H9 (cell line): ENCODE data around the gene KNG1. TPM values are rescaled to one million over a fixed set of nuclear protein-coding genes. Genes with fewer than 3 reads are reported as not detected.
"Not testable (repeated sequence)": the region's sequence is repeated elsewhere in the genome, so short reads cannot be mapped to it uniquely, and the experiment has no call there.

ENCODE experiments used
- DNase-seq: peaks from one replicate; pipeline ENCODE4 v3.0.0-alpha.2; 2017
- H2AFZ ChIP-seq: one replicate; pipeline ENCODE4 v1.6.1; 2013; ENCODE audit warnings: mild to moderate bottlenecking, low read length, control low read depth, moderate library complexity
- H2AK5ac ChIP-seq: 2 replicates; pipeline ENCODE4 v1.6.1; 2013; ENCODE audit warnings: low read length, control low read depth, mixed read lengths; ENCODE audit not compliant: insufficient read length
- H2BK120ac ChIP-seq: one replicate; pipeline ENCODE4 v1.6.1; 2013; ENCODE audit warnings: low read depth, mild to moderate bottlenecking, low read length, control low read depth, inconsistent platforms; ENCODE audit not compliant: poor library complexity, severe bottlenecking
- H2BK12ac ChIP-seq: 2 replicates; pipeline ENCODE4 v1.6.1; 2013; ENCODE audit warnings: low read length, control low read depth, mixed read lengths, low read depth; ENCODE audit not compliant: insufficient read length
- H2BK15ac ChIP-seq: 2 replicates; pipeline ENCODE4 v1.6.1; 2013; ENCODE audit warnings: low read depth, low read length, control low read depth
- H2BK20ac ChIP-seq: one replicate; pipeline ENCODE4 v1.6.1; 2013; ENCODE audit warnings: low read depth, mild to moderate bottlenecking, low read length, control low read depth, inconsistent platforms; ENCODE audit not compliant: poor library complexity, severe bottlenecking
- H2BK5ac ChIP-seq: 2 replicates; pipeline ENCODE4 v1.6.1; 2013; ENCODE audit warnings: low read length, control low read depth, mixed read lengths; ENCODE audit not compliant: insufficient read length
- H3K14ac ChIP-seq: 2 replicates; pipeline ENCODE4 v1.6.1; 2013; ENCODE audit warnings: low read length, control low read depth; ENCODE audit not compliant: insufficient read depth
- H3K18ac ChIP-seq: 2 replicates; pipeline ENCODE4 v1.6.1; 2013; ENCODE audit warnings: low read depth, mild to moderate bottlenecking, mixed read lengths, low read length, control low read depth; ENCODE audit not compliant: insufficient read length
- H3K23ac ChIP-seq: 2 replicates; pipeline ENCODE4 v1.6.1; 2013; ENCODE audit warnings: low read length, control low read depth, mixed read lengths, low read depth; ENCODE audit not compliant: insufficient read length
- H3K23me2 ChIP-seq: 2 replicates; pipeline ENCODE4 v1.6.1; 2013; ENCODE audit warnings: low read depth, mild to moderate bottlenecking, mixed read lengths, low read length, control low read depth; ENCODE audit not compliant: insufficient read length, poor library complexity, severe bottlenecking
- H3K27ac ChIP-seq: 2 replicates; pipeline ENCODE4 v1.5.1; 2013; ENCODE audit warnings: low read length, control low read depth, mixed read lengths, low read depth; ENCODE audit not compliant: insufficient read length
- H3K27me3 ChIP-seq: 2 replicates; pipeline ENCODE4 v1.6.1; 2013; ENCODE audit warnings: low read length, control low read depth, inconsistent platforms; ENCODE audit not compliant: insufficient read depth
- H3K4ac ChIP-seq: 2 replicates; pipeline ENCODE4 v1.6.1; 2013; ENCODE audit warnings: low read depth, mild to moderate bottlenecking, control low read depth, inconsistent platforms, low read length, moderate library complexity
- H3K4me1 ChIP-seq: 2 replicates; pipeline ENCODE4 v1.6.1; 2013; ENCODE audit warnings: low read length, control low read depth, inconsistent platforms; ENCODE audit not compliant: insufficient read depth
- H3K4me2 ChIP-seq: 2 replicates; pipeline ENCODE4 v1.6.1; 2013; ENCODE audit warnings: low read length, control low read depth, mixed read lengths; ENCODE audit not compliant: insufficient read length, insufficient read depth
- H3K56ac ChIP-seq: 2 replicates; pipeline ENCODE4 v1.6.1; 2013; ENCODE audit warnings: low read depth, mild to moderate bottlenecking, mixed read lengths, low read length, control low read depth; ENCODE audit not compliant: insufficient read length
- H3K79me1 ChIP-seq: 2 replicates; pipeline ENCODE4 v1.6.1; 2013; ENCODE audit warnings: low read depth, mild to moderate bottlenecking, moderate library complexity, low read length, control low read depth, inconsistent platforms; ENCODE audit not compliant: insufficient read depth, poor library complexity, severe bottlenecking
- H3K79me2 ChIP-seq: 2 replicates; pipeline ENCODE4 v1.6.1; 2013; ENCODE audit warnings: low read length, control low read depth, inconsistent platforms; ENCODE audit not compliant: insufficient read depth
- H3K9ac ChIP-seq: 2 replicates; pipeline ENCODE4 v1.6.1; 2013; ENCODE audit warnings: low read length, control low read depth, mixed read lengths; ENCODE audit not compliant: insufficient read length; ENCODE audit errors: extremely low read depth
- H3K9me3 ChIP-seq: one replicate; pipeline ENCODE4 v1.6.1; 2013; ENCODE audit warnings: low read depth, low read length, inconsistent platforms; ENCODE audit not compliant: control insufficient read depth
- H3T11ph ChIP-seq: one replicate; pipeline ENCODE4 v1.6.1; 2013; ENCODE audit warnings: mild to moderate bottlenecking, low read length, control low read depth, inconsistent platforms
- H4K20me1 ChIP-seq: one replicate; pipeline ENCODE4 v1.6.1; 2013; ENCODE audit not compliant: control insufficient read depth, insufficient read length, insufficient read depth
- H4K5ac ChIP-seq: 2 replicates; pipeline ENCODE4 v1.6.1; 2013; ENCODE audit warnings: low read depth, mild to moderate bottlenecking, mixed read lengths, low read length, control low read depth; ENCODE audit not compliant: insufficient read length
- H4K8ac ChIP-seq: replicated peaks from 2 replicates; pipeline ENCODE4 v1.6.1; 2013; ENCODE audit warnings: low read length, control low read depth, mixed read lengths, low read depth; ENCODE audit not compliant: insufficient read length
- H4K91ac ChIP-seq: 2 replicates; pipeline ENCODE4 v1.6.1; 2013; ENCODE audit warnings: low read depth, mild to moderate bottlenecking, moderate library complexity, mixed read lengths, low read length, control low read depth; ENCODE audit not compliant: insufficient read length
- H3K27ac Mint-ChIP-seq, 3 experiments: 2 replicates in 2 of 3; 3 replicates in 1 of 3; pipeline ENCODE4 v1.8.0; 2020 to 2021; ENCODE audit warnings: mixed read lengths in 3 of 3, mild to moderate bottlenecking in 1 of 3, moderate library complexity in 1 of 3
- H3K27me3 Mint-ChIP-seq: 2 replicates; pipeline ENCODE4 v1.8.0; 2021; ENCODE audit warnings: low read depth, mild to moderate bottlenecking, moderate library complexity, mixed read lengths
- H3K36me3 Mint-ChIP-seq, 3 experiments: 2 replicates in 2 of 3; 3 replicates in 1 of 3; pipeline ENCODE4 v1.8.0; 2020 to 2021; ENCODE audit warnings: low read depth in 3 of 3, mixed read lengths in 3 of 3; ENCODE audit not compliant: insufficient read depth in 1 of 3
- H3K4me1 Mint-ChIP-seq, 2 experiments: 2 replicates each; pipeline ENCODE4 v1.8.0; 2020; ENCODE audit warnings: mixed read lengths in 2 of 2
- H3K4me3 Mint-ChIP-seq, 2 experiments: 2 replicates in 1 of 2; 3 replicates in 1 of 2; pipeline ENCODE4 v1.8.0; 2020 to 2021; ENCODE audit warnings: mild to moderate bottlenecking in 2 of 2, mixed read lengths in 2 of 2, moderate library complexity in 1 of 2
- H3K9me3 Mint-ChIP-seq, 2 experiments: 2 replicates in 1 of 2; 3 replicates in 1 of 2; pipeline ENCODE4 v1.8.0; 2020; ENCODE audit warnings: mild to moderate bottlenecking in 2 of 2, mixed read lengths in 2 of 2, moderate library complexity in 1 of 2
- CTCF ChIP-seq: fragments of 200-600 bp; sonication (generic); conservative IDR thresholded peaks from 3 replicates; pipeline ENCODE4 v1.8.0; 2021; ENCODE audit warnings: antibody characterized with exemption, mild to moderate bottlenecking
- WGBS: extraction: QIAGEN DNeasy Blood & Tissue Kit; methylation state at CpG from one replicate; pipeline ENCODE4 v1.1.7; 2013; ENCODE audit warnings: missing lambda C conversion rate, low lambda C conversion rate, mixed read lengths; ENCODE audit not compliant: insufficient read length; ENCODE audit errors: extremely low coverage; 5-methylcytosine and 5-hydroxymethylcytosine counted together
- total RNA-seq: library from RNA; stranded (reverse); gene quantifications from 2 replicates; pipeline ENCODE4 v1.2.1, GENCODE V29; 2021

Gene KNG1
- total RNA-seq, 1 experiment from 2014 or later, result not detected

GRCh38 chr3:186700267-186700666 lies 16.9 kb upstream of the KNG1 start:
- peak overlapping the region in 1 of 3 experiments; percentile 37; a peak in 1 of 7 replicates for H3K27ac Mint-ChIP-seq
- H3K4me2 ChIP-seq, result no peak overlapping the region
- H2BK15ac ChIP-seq, result no peak overlapping the region
- H3K9me3 Mint-ChIP-seq, result no peaks in the 10 kb centered on the region
- no peaks in the 10 kb centered on the region for H3K79me1 ChIP-seq
- H3K79me2 ChIP-seq, result no peaks in the 10 kb centered on the region
- no peaks in the 10 kb centered on the region for H3K9me3 ChIP-seq
- no peak overlapping the region for H3K4ac ChIP-seq
- no peak overlapping the region for H4K5ac ChIP-seq
- no peaks in the 10 kb centered on the region for H3K27me3 ChIP-seq
- no CpG with 5 or more reads among the region's 3 CpGs for WGBS
- no peaks in the 10 kb centered on the region for H3K36me3 Mint-ChIP-seq
- H4K91ac ChIP-seq, result no peak overlapping the region
- no peak overlapping the region for H3K18ac ChIP-seq
- no peak overlapping the region for H2AFZ ChIP-seq
- H2BK5ac ChIP-seq, result no peak overlapping the region
- no peak overlapping the region for H3K56ac ChIP-seq
- no peak for TF ChIP-seq CTCF
- no peak overlapping the region for H3K14ac ChIP-seq
- no peak overlapping the region for H3K27ac ChIP-seq
- H3K4me1 ChIP-seq, result no peaks in the 10 kb centered on the region
- DNase-seq, result no peak
- no peak overlapping the region for H3K9ac ChIP-seq
- no peak overlapping the region for H4K8ac ChIP-seq
- H3K27me3 Mint-ChIP-seq, result no peaks in the 10 kb centered on the region; the same call in 1 of the 2 replicates
- H3K4me1 Mint-ChIP-seq, result no peaks in the 10 kb centered on the region
- H2AK5ac ChIP-seq, result no peak overlapping the region
- H3T11ph ChIP-seq, result no peak overlapping the region
- H2BK12ac ChIP-seq, result no peak overlapping the region
- H3K4me3 Mint-ChIP-seq, result no peak overlapping the region
- no peak overlapping the region for H2BK20ac ChIP-seq
- no peak overlapping the region for H2BK120ac ChIP-seq
- no peaks in the 10 kb centered on the region for H3K23me2 ChIP-seq
- no peaks in the 10 kb centered on the region for H4K20me1 ChIP-seq
- H3K23ac ChIP-seq, result no peak overlapping the region

DNA sequence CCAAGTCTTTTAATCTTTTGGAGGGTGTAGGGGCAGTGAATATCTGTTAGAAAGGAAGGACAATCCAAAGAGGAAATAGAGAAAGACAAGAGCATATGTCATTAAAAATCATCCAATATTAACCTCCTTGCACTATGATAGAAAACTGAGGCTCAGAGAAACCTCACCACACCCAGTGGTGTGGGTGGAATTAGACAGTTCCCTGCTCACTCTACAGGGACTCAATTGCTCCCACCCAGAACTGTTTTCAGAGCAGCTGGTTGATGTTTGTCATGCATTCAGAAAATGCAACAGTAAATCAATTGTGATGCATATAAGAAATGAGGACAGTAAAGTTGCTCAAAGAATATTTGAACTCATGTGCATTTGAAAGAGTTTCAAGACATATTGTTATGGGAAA lies 14.7 kb upstream of the KNG1 start:
- not testable (repeated sequence) for H3K9me3 ChIP-seq, H4K5ac ChIP-seq, H3K56ac ChIP-seq, H3K23me2 ChIP-seq, H3T11ph ChIP-seq, H3K36me3 Mint-ChIP-seq, H3K18ac ChIP-seq, H3K79me2 ChIP-seq, H3K27me3 Mint-ChIP-seq, H3K4me1 ChIP-seq, H2BK120ac ChIP-seq, H3K4me1 Mint-ChIP-seq, H3K23ac ChIP-seq, H2AK5ac ChIP-seq, H3K27ac Mint-ChIP-seq, H4K8ac ChIP-seq, H2BK20ac ChIP-seq, H2BK12ac ChIP-seq, H3K4me3 Mint-ChIP-seq, H4K20me1 ChIP-seq, H3K79me1 ChIP-seq, H4K91ac ChIP-seq, H3K4me2 ChIP-seq, H3K9me3 Mint-ChIP-seq, H2AFZ ChIP-seq, H3K27me3 ChIP-seq, H2BK5ac ChIP-seq, H3K4ac ChIP-seq, H2BK15ac ChIP-seq, H3K27ac ChIP-seq, DNase-seq, H3K9ac ChIP-seq, H3K14ac ChIP-seq
